IPS-NIHi7 (cell line): Measurements from ENCODE around the gene EXOC5.
"Not testable (repeated sequence)": the region's sequence is repeated elsewhere in the genome, so short reads cannot be mapped to it uniquely, and the experiment has no call there.

Experiments used
- DNase-seq: peaks from one replicate; pipeline ENCODE4 v3.0.0; 2012; ENCODE audit warnings: mixed read lengths; ENCODE audit errors: extremely low spot score

Gene EXOC5

GRCh38 chr14:57268161-57269069 is at the start of gene EXOC5, which contains the start of gene AP5M1:
Gene EXOC5, minus strand, starts transcription at chr14:57268905. Its CDS starts 257 bp downstream, at chr14:57268648.
Gene AP5M1, plus strand, starts transcription at chr14:57268971. Its CDS starts 344 bp downstream, at chr14:57269315.
- peak; percentile 80 for DNase-seq

DNA sequence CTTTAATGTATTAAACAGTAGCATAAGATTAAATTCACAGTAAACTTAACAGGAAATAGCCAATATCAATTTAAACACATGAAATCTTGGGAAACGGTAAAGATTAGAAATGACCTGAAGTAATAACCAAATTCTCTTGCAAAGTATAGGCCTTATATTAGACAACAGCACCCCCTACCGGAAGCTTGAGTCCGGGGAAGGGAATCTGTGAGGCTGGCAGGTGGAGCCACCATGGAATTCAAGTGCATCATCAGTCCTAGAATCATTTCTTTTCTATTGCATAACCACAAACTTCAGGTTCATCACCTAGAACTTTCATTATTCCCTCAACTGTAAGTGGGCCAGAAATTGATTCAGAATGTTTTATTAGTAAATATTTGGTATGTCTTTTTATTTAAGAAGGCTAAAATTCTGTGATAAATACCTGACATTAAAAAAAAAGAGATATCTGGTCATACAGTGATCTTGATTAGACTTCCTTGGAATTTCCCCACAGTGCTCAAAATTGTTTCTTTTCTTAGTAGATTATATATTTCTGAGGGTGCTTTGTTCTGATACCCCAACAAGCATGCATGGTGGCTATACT is 48.6 kb upstream of the EXOC5 start:
- peak; percentile 76 for DNase-seq

DNA sequence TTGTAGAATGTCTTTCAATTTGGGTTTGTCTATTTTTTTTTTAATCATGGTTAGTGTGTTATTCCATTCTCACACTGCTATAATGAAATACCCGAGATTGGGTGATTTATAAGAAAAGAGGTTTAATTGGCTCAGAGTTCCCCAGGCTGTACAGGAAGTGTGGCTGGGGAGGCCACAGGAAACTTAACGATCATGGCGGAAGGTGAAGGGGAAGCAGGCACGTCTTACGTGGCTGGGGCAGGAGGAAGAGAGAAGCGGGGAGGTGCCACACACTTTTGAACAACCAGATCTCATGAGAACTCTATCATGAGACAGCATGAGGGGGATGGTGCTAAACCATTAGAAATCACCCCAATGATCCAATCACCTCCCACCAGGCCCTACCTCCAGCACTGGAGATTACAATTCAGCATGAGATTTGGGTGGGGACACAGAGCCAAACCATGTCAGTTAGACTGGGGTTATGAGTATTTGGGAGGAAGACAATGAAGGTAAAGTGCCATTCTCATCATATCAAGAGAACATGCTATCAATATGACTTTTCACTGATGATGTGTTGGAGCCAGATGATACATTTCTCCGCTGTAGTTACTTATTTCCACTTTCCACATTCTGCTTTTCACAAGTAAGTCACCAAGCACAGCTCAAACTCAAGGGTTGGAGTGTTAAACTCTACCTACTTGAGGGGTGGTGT is 45.8 kb upstream of the EXOC5 start:
- no peak for DNase-seq

GRCh38 chr14:57302883-57303282 is 34.2 kb upstream of the EXOC5 start:
- DNase-seq = no peak

GRCh38 chr14:57299511-57299910 is 30.8 kb upstream of the EXOC5 start:
- no peak for DNase-seq

GRCh38 chr14:57297852-57298251 is 29.1 kb upstream of the EXOC5 start:
- DNase-seq = no peak

DNA sequence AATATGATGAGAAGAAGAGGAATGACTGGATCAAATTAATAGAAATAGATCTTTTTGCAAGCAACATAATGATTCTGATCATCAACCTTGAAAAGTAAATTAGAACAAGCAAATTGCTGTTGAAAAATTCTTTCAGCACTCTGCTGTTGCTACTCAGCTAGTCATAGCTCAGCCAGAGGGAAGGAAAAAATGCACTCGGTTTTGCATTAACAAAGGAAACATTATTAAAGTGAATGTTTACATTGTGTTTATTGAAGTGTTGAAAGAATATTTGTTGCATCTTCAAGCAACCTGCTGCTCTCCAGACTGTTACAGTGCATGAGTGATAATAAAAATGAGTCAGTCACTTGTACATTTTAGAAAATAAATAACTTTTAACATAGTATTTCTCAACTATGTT is 26.5 kb upstream of the EXOC5 start:
- DNase-seq = no peak

DNA sequence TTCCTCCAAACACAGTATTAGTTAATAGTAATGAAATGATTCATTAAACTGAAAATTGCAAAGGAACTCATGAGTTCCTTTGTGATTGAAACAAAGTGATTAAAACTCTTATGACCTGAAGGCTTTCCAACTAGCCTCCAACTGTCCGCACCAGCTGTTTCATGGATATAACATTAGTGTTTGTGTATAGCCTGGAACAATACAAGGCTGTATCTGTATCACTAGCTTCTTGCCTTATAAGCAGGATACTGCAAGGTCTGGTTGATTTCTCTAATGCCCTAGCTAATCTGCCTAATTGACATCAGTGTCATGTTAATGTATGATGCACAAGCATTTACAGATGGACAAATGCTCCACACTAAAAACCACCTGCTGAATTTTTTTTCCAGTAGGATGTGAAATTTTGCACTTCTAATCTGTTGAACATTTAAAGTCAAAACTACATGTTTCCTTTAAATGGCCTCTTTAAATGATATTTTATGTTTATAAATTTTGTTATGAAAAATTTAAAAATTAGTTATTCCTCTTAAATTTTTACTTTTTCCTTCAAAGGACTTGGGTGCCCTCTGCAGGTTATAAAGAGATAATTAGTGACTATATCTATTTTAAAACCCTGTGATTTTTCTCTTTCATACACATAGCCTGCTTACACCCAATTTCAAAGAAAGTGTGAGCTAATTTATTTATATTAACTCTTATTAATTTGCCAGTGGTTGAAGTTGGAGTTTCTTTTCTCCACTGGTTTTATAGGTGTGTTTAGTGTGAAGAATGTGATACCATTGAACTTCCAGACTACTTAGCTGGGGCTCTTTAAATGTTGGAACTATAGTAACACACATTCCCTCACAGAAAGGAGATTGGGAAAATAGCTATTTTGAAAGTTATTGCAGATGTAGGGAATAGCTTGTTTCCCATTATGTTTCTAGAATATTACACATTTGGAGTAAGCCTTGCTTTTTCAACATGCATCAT is 25.4 kb upstream of the EXOC5 start:
- DNase-seq = no peak

- no peak for DNase-seq
These were observed 23.3 kb upstream of the EXOC5 start for GRCh38 chr14:57291692-57292647.

- DNase-seq = no peak
These were observed 22.0 kb upstream of the EXOC5 start for GRCh38 chr14:57290751-57291150.

GRCh38 chr14:57287745-57288144 is 19.0 kb upstream of the EXOC5 start:
- DNase-seq = no peak

DNA sequence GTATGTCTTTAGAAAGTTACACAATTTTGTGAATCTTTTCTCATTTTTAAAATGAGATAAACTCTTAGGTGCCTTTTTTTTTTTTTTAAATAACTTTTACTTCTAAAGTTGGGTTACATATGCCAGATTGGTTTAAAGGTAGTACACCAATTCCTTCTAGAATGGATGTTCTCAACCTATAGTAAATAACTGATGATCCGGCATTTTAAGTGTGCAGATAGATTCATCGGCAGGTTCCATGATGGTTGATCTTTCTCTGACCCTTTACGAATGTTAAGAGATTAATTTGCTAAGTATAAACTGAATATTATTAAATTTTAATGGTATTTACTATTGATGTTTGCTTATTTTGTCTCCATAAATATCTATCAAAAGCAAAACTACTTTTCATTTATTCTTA is 8.4 kb upstream of the EXOC5 start:
- no peak for DNase-seq

DNA sequence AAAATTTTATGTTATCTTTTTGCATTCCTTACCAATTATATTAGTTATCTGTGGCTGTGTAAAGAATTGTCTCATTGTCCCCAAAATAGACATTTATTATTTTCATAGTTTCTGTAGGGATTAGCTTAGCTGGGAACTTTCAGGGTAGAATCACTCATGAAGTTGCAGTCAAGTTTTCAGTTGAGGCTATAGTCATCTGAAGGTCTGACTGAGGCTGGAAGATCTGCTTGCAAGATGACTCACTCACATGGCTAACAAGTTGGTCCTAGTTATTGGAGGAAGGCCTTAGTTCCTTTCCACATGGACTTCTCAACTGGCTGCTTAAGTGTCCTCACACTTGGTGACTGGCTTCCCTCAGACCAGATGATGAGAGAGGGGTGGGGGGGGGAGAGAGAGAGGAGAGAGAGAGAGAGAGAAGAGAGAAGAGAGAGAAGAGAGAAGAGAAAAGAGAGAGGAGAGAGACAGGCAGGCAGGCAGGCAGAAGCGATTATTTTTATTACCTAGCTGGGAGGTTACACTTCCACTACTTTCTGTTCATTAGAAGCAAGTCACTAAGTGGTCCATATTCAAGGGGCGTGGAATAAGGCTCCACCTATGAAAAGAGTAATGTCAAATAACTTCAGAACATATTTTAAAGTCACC is 6.4 kb upstream of the EXOC5 start:
- DNase-seq = no peak

GRCh38 chr14:57274551-57274950 is 5.8 kb upstream of the EXOC5 start:
- DNase-seq = no peak

DNA sequence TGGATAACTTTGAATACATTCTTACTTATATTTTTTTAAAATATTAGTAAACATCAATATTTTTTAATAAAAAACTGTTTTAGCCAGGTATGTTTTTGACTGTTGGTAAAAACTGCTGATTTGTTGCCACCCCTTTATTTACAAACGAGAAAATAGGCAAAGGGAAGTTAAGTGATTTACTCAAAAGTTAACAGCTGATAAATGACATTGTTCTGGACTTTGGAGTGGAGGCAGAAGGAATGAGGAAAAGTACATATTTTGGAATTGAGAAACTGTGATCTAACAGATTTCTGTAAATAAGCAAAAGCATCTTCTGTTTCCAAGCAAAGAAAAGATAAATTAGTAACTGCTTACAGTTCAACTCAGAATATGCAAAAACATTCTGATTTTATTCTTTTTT is 4.5 kb upstream of the EXOC5 start:
- DNase-seq = no peak

- DNase-seq = no peak
These were observed 2.6 kb downstream of the EXOC5 start for GRCh38 chr14:57266065-57266464.

DNA sequence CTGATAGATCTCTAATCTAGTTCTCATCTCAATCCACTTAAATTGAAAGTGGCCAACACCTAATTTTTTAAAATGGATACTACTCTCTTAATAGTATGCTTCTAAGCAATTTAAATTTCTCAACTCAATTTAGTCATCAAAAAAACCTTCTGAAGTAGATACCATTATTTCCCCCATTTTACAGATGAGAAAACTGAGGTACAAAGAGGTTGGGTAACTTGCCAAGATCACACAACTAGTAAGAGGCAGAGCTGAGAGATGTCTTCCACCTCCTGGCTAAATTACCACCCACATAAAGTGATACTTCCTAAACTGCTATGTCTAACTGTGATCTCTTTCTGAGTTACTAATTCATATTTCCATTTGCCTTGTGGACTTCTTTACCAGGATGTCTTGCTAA is 6.6 kb downstream of the EXOC5 start:
- no peak for DNase-seq

GRCh38 chr14:57261604-57262003 is 7.1 kb downstream of the EXOC5 start:
- no peak for DNase-seq

DNA sequence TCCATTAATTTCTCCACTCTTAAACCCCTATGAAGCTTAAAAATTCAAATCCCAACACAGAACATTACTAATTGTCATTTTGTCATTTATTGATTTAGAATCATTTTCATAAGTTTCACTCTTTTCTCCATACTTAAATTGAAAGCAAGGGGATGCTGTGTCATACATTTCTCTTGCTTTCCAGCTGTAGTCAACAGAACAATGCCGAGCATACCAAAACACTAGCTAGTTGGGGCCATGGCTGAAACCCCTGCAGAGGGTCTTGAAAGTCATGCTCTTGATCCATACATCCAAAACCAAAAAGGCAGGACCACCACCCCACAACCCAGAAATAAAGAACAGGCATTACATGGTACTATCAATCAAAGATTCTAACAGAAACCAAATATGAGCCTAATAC is 9.0 kb downstream of the EXOC5 start:
- no peak for DNase-seq

- not testable (repeated sequence) for DNase-seq
These were observed 10.5 kb downstream of the EXOC5 start for GRCh38 chr14:57258221-57258620.
